Measurements from ENCODE around the gene LENG1. TPM values are rescaled to one million over a fixed set of nuclear protein-coding genes. Genes with fewer than 3 reads are reported as not detected.

Gene LENG1
- total RNA-seq, 1 donor = 4.7 TPM

GRCh38 chr19:54141356-54141755 lies 18.2 kb downstream of the LENG1 start:
- DNase-seq (ENCODE audit: low read depth) = peak; percentile 31
- TF ChIP-seq, protein P1, sequence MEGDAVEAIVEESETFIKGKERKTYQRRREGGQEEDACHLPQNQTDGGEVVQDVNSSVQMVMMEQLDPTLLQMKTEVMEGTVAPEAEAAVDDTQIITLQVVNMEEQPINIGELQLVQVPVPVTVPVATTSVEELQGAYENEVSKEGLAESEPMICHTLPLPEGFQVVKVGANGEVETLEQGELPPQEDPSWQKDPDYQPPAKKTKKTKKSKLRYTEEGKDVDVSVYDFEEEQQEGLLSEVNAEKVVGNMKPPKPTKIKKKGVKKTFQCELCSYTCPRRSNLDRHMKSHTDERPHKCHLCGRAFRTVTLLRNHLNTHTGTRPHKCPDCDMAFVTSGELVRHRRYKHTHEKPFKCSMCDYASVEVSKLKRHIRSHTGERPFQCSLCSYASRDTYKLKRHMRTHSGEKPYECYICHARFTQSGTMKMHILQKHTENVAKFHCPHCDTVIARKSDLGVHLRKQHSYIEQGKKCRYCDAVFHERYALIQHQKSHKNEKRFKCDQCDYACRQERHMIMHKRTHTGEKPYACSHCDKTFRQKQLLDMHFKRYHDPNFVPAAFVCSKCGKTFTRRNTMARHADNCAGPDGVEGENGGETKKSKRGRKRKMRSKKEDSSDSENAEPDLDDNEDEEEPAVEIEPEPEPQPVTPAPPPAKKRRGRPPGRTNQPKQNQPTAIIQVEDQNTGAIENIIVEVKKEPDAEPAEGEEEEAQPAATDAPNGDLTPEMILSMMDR (IDR thresholded peaks at IDR 0.05; ENCODE audit: insufficient read depth, low read depth, low read length) = no peak
- H3K4me3 ChIP-seq (ENCODE audit: low read depth, low read length) = no peak overlapping the region

- peak overlapping the region; percentile 85 for H3K4me3 ChIP-seq (ENCODE audit: low read depth, low read length)
- TF ChIP-seq, protein P1 (IDR thresholded peaks at IDR 0.05; ENCODE audit: insufficient read depth, low read depth, low read length) = no peak
- no peak for DNase-seq (ENCODE audit: low read depth)
These were observed 20.8 kb downstream of the LENG1 start for GRCh38 chr19:54138489-54139256.

DNA sequence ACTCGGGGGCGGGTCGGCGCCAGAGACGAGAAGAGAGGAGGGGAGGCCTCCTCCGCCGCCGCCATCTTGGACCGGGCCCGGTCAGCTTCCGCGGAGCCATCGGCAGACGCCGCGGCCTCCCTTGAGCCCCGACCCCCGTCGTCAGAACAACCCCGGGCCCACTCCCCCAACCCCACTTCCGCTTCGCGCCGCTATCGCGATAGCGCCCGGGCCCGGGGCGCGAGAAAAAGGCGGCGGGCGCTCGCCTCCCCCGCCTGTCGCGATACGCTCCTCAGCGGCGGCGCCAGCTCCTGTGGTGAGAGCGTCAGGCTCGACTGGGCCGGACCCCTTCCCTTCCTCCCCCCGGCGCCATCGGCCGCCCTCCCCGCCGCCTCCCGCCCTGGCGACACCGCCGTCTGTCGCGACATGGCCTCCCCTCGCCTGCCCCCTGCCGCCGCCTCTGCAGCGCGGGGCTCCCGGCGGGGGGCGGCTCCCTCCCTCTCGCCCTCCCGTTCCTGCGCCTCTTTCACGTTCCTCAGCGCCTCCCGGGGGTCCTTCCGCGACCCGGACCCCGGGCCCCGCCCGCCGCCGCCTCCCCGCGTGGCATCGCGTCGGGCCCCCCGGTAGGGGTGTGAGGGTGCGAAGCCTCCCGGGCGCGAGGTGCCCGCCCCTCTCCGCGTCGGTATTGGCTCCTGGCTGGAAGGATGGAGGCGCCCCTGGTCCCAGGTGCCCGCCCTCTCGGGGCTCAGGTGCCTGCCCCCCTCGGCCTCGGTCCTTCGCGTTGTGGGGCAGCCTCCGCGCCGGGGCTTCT lies 21.6 kb downstream of the LENG1 start, which contains the start of gene CNOT3:
TSS of gene CNOT3 (plus strand) at position 64 of the 790 bp plus-strand sequence. CDS start 5,217 bp downstream, outside the sequence.
- no peak for DNase-seq (ENCODE audit: low read depth)
- H3K4me3 ChIP-seq (ENCODE audit: low read depth, low read length) = peak within 1 kb of the TSS; percentile 85
- TF ChIP-seq, protein P1 (IDR thresholded peaks at IDR 0.05; ENCODE audit: insufficient read depth, low read depth, low read length) = no peak

- TF ChIP-seq, protein P1 (IDR thresholded peaks at IDR 0.05; ENCODE audit: insufficient read depth, low read depth, low read length) = no peak
- DNase-seq (ENCODE audit: low read depth) = peak; percentile 100
- H3K4me3 ChIP-seq (ENCODE audit: low read depth, low read length) = peak overlapping the region; percentile 85
These were observed 22.4 kb downstream of the LENG1 start for GRCh38 chr19:54136864-54137698.

GRCh38 chr19:54136086-54136863 lies 23.2 kb downstream of the LENG1 start:
- peak overlapping the region; percentile 74 for H3K4me3 ChIP-seq (ENCODE audit: low read depth, low read length)
- no peak for DNase-seq (ENCODE audit: low read depth)
- TF ChIP-seq, protein P1 (IDR thresholded peaks at IDR 0.05; ENCODE audit: insufficient read depth, low read depth, low read length) = no peak
